ENCODE results near the gene RBL1. TPM values are rescaled to one million over a fixed set of nuclear protein-coding genes. Genes with fewer than 3 reads are reported as not detected.

Gene RBL1
- total RNA-seq, 2 donors from 2014 or later, result 6.9 to 17.6 TPM

GRCh38 chr20:36988494-36988966, 107.3 kb downstream of the RBL1 start:
- TF ChIP-seq CTCF (IDR thresholded peaks at IDR 0.05), result no peak
- Histone ChIP-seq H3K4me1 (no peaks in the 10 kb centered on the region), H3K27me3 (no peaks in the 10 kb centered on the region), H3K27ac (no peak overlapping the region), H3K4me3 (no peak overlapping the region), H3K9me3 (no peaks in the 10 kb centered on the region), H3K36me3 (no peaks in the 10 kb centered on the region), H3K9ac (ENCODE audit: low read depth in 2 of 2, low read length in 2 of 2) (no peak overlapping the region)
- intact Hi-C loops (cut with DNase I), result no loop called here
- no peak for DNase-seq

DNA sequence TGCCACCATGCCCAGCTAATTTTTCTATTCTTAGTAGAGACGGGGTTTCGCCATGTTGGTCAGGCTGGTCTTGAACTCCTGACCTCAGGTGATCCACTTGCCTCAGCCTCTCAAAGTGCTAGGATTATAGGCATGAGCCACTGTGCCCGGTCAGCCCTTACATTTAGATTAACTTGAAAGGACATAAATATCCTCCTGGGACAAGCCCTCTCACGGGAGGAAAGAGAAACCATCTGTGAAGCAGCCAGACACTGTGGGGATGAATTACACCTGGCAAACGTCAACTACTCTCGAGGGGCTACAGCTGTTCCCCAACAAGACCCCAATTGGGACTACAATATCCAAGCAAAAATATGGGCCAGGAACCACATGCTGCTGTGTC, 111.5 kb downstream of the RBL1 start:
- no peak for TF ChIP-seq CTCF (IDR thresholded peaks at IDR 0.05)
- H3K27ac ChIP-seq, result no peak overlapping the region
- no peak for DNase-seq
- intact Hi-C loops (cut with DNase I), result no loop called here
- no peaks in the 10 kb centered on the region for H3K4me1 ChIP-seq
- no peaks in the 10 kb centered on the region for H3K9me3 ChIP-seq
- H3K4me3 ChIP-seq, result no peak overlapping the region
- no peaks in the 10 kb centered on the region for H3K36me3 ChIP-seq
- no peak overlapping the region for H3K9ac ChIP-seq (ENCODE audit: low read depth in 2 of 2, low read length in 2 of 2)
- H3K27me3 ChIP-seq, result no peaks in the 10 kb centered on the region

DNA sequence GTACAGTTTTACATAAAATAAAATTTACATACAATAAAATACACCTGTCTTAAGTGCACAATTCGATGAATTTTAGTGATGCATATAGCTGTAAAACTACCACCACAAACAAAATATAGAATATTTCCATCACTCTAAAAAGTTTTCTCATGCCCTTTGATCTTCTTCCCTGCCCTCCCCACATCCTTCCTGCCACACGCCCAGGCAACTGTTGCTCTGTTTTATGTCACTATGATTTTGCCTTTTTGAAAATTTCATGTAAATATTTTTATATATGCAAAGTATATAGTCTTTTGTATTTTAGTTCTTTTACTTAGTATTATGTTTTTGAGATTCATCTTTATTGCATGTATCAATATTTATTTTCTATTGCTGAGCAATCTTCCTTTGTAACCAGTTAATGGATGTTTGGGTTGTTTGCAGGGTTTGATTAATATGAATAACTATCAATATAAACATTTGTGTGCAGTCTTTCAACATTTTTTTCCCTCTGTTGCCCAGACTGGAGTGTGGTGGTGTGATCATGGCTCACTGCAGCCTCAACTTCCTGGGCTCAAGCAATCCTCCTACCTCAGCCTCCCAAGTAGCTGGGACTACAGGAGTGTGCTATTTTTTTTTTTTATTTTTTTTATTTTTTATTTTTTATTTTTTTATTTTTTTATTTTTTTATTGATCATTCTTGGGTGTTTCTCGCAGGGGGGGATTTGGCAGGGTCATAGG, 120.5 kb downstream of the RBL1 start:
- Histone ChIP-seq H3K27me3 (no peaks in the 10 kb centered on the region), H3K9me3 (no peaks in the 10 kb centered on the region), H3K4me1 (peaks cover 4% of the 10 kb centered on the region), H3K36me3 (no peaks in the 10 kb centered on the region), H3K9ac (ENCODE audit: low read depth in 2 of 2, low read length in 2 of 2) (no peak overlapping the region), H3K27ac (no peak overlapping the region), H3K4me3 (no peak overlapping the region)
- intact Hi-C loops (cut with DNase I), result no loop called here
- no peak for TF ChIP-seq CTCF (IDR thresholded peaks at IDR 0.05)
- no peak for DNase-seq

GRCh38 chr20:36974660-36975059, 121.1 kb downstream of the RBL1 start:
- Histone ChIP-seq H3K4me1 (peaks cover 4% of the 10 kb centered on the region), H3K9me3 (no peaks in the 10 kb centered on the region), H3K27ac (no peak overlapping the region), H3K4me3 (no peak overlapping the region), H3K9ac (ENCODE audit: low read depth in 2 of 2, low read length in 2 of 2) (no peak overlapping the region), H3K36me3 (no peaks in the 10 kb centered on the region), H3K27me3 (no peaks in the 10 kb centered on the region)
- TF ChIP-seq CTCF (IDR thresholded peaks at IDR 0.05), result no peak
- intact Hi-C loops (cut with DNase I), result no loop called here
- DNase-seq, result no peak

DNA sequence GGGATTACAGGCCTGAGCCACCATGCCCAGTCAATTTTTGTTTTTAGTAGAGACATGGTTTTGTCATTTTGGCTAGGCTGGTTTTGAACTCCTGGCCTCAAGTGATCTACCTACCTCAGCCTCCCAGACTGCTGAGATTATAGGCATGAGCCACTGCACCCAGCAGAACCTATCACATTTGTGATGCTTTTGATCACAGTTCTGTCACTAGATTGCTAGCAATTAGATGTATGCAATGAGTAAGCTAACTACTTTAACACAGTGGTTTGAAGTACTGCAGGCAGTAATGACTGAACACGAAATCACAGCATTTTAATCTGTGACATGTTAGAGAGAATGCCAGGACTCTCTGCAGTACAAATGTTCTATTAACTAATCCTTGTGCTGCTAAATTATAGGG, 124.7 kb downstream of the RBL1 start:
- intact Hi-C loops (cut with DNase I), result no loop called here
- no peak for DNase-seq
- Histone ChIP-seq H3K9ac (ENCODE audit: low read depth in 2 of 2, low read length in 2 of 2) (no peak overlapping the region), H3K27ac (no peak overlapping the region), H3K4me3 (no peak overlapping the region), H3K9me3 (no peaks in the 10 kb centered on the region), H3K27me3 (no peaks in the 10 kb centered on the region), H3K4me1 (peaks cover 4% of the 10 kb centered on the region), H3K36me3 (no peaks in the 10 kb centered on the region)
- TF ChIP-seq CTCF (IDR thresholded peaks at IDR 0.05), result no peak
